HL-60/S4 treated with retinoic acid at 250 ng/mL for 4 days and 3 days (cell line): ENCODE data around the gene SFXN5.
"Not testable (repeated sequence)": the region's sequence is repeated elsewhere in the genome, so short reads cannot be mapped to it uniquely, and the experiment has no call there.

Source experiments
- in situ Hi-C: fragments of 300-500 bp; cut with MboI; formaldehyde crosslinking; loops from 2 replicates; pipeline ENCODE4 v1.7.0; 2022; ENCODE audit warnings: low sequenced_read_pairs

SFXN5 gene

DNA sequence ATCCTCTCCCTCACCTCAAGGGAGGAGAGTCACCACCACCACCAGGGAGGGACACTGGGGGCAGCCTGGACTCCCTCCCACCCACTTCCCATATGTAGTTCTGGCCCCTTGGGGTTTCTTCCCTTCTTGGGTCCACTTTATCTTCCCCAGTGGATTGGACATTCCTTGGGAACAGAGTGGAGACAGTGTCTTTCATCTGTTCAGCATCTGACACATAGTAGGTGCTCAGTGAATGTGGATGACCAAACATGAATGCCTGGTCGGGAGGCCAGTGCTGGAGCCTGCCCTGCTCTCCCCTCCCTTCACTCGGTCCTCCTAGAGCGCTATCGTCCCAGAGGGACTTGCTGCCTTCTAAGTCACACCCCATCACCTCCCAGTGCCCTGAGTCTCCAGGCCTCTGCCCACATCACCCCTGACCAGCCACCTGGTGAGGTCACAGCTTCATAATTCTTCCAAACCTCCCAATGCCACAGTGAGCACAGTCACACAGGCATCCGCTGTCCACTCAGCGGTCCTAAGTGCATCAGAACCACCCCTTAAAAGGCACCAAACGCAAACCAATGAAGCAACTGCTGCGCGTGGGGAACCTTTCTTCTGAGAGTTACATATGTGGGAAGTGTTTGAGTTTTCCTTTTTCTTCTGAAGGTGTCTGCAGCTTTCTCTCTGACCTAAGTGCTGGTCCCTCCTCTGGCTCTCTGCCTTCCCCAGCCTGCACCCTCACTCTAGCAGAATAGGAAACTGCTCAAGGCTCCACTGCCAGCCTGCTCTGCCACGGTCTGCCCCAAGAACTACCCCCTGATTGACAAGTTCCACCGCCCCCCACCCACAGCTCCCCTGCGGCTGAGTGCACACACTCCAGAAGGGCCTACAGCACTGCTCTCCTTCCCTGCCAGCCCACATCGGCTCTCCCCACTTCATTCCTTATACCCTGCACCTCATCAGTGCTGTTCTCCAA, 7.2 kb upstream of the SFXN5 start:
- in situ Hi-C loops, result no loop called here

DNA sequence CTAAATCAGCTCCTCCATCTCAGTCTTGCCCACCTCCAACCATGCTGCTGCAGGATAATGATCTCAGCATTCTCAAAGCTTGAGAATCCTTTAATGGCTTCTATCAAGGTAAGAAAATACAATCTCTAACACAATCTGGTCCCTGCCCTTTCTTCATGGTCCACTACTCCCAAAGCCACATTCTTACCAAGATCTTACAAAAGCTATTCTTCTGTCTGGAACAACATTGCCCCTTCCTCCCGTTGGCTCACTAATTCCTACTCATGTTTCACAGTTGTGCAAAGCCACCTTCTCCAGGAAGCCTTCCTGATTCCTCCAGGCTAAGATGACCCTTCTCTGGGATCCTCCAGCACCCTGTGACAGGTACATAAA, 5.9 kb upstream of the SFXN5 start:
- in situ Hi-C loops, result no loop called here

DNA sequence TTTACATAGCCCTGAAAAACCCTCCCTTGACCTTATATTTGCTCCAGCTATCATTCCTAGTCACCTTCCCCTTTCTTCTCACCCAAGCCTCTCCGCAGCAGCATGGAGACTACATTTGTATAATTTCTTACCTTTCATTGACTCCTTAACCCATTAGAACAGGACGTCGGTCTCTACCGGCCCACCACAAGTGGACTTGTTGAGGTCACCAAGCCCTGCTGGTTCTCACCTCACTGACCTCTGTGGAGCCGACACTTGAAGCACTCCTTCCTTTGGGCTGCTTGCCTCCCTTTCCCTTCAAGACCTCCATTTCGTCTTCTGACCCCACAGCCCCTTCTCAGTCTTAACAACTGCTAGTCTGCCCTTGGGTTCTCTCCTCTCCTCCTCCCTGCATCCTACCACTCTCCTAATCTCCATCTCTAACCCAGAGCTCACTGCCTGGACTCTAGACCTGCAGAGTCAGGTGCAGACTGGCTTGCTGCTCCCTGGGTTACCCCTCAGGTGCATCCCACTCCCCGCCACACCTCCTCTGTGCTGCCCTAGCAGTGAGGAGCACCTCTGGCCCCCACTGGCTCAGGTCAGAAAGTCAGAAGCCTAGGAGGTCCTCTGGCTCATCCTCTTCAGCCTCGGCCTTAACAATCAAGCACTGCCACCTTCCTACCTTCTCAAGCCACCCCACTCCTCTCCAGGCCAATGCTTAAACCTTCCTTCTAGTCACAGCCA, 5.3 kb upstream of the SFXN5 start:
- in situ Hi-C loops, result no loop called here

GRCh38 chr2:73075477-73076373, 4.2 kb upstream of the SFXN5 start:
- in situ Hi-C loops, result no loop called here

- in situ Hi-C loops, result no loop called here
Measured at GRCh38 chr2:73074110-73075069, 2.9 kb upstream of the SFXN5 start.

GRCh38 chr2:73072416-73072815, 904 bp upstream of the SFXN5 start:
- in situ Hi-C loops, result no loop called here

GRCh38 chr2:73072129-73072395, 550 bp upstream of the SFXN5 start:
- in situ Hi-C loops, result no loop called here

DNA sequence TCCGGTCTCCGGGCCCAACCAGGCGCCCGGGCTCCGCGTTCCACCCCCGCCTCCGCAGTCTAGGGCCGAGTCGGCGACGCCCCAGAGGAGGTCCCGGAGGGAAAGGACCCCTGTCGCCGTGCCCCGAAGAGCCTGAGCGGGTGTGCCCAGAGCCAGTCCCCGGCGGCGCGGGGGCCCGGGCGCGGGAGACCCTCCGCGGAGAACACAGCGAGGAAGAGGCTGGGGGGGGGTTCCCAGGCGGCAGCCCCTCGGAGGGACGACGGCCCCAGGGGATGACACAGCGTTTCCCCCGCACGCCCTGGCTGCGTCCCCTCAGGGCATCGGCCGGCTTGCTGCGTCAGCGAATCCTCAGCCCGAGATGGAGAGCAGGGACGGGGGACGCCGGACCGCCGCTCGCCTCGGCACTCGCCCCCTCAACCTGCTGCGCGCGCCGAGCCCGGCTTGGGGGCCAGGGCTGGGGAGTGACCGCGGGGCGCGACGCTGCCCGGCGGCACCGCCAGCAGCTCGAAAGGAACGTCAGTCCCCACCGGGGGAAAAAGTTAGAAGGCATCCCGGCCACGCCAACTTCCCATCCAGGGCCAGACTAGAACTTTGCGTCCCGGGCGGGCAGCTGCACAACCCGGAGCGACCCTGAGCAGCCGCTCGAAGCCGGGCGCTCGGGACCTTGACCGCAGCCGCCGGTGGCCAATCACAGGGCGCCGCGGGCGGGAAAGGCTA, 711 bp downstream of the SFXN5 start:
- in situ Hi-C loops, result no loop called here

DNA sequence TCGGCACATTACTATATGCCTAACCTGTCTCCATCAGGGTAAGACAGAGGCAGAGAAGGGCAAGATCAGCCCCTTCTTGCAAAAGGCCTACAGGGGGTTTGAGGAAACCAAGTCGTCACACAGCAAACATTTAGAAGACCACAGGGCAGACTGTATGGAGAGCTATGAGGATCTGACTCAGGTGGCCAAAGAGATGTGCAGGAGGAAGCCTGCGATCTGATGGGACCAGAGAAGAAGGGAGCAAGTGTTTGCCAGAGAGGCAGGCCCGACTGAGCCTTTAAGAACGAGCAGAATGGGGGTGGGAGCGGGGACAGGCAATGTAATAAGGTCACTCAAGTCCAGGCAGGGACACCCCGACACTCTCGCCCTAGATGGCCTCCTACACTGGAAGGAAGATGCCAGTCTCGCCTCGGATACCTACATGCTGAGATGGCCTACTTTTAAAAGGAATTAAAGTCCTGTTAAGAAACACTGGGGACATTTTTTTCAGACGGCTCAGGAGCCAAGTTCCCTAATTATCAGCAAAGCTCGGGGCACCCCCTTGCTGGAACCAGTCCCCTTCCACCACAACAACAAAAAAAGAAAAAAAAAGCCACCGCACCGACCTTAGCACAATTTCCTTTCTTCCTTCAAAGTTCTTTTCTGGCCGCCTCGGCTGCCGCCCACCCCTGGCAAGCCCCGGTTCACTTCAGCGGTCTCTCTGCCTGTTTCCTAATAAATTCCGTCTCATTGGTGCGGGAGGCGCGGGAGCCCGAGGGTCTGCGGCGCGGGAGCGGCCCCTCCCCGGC, 1.5 kb downstream of the SFXN5 start:
- in situ Hi-C loops, result no loop called here

DNA sequence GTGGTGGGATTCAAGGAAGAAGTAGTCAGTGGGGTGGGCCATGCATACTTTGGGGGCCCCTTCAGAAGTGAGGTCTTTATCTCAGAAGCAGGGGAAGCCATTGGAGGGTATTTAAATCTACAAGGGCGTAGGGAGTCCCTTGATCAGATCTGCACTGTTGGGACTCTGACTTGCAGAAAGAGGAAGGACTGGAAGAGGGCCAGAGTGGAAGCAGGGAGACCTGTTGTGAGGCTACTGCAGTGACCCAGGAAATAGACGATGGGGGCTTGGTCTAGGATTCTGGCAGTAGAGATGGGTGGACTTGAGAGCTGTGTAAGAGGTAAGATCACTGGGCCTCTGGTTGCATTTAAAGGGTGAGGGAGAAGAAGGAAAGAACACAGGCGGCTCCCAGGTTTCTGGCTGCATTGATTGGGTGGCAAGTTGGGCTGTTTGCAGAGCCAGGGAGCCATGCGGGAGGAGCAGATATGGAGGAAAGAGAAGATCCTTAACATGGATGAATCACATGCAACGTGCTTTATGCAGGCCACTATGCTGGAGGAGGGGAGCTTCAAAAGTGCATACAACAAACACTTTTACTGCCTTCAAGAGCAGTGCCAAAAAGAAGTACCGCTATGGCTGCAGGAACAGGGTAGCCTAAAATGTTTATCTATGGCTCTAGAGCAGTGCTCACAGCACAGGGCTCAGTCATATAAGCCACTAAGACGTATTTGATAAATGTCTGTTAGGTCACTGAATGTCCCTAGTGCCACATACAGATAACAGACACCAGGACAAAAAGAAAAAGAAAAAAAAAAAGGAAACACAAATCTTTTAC, 2.3 kb downstream of the SFXN5 start:
- in situ Hi-C loops, result no loop called here

DNA sequence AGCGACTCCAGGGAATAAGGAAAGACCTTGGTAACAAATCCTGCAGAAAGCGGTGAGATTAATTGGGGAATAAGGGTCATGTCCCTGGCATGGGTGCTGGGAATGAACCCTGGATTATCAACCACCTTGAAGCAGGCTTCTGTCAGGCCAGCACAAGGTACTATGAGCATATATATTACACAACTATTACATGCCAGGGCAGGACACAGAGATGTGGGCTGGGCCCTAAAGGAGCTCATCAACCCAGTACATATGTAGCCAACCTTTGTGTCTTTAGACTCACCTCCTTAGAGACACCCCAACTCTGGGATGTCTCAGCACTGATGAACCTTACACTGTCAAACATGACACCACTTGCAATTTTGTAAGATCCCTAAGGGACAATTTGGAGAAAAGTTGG, 3.4 kb downstream of the SFXN5 start:
- in situ Hi-C loops, result no loop called here

GRCh38 chr2:73067043-73067442, 4.5 kb downstream of the SFXN5 start:
- in situ Hi-C loops, result no loop called here

DNA sequence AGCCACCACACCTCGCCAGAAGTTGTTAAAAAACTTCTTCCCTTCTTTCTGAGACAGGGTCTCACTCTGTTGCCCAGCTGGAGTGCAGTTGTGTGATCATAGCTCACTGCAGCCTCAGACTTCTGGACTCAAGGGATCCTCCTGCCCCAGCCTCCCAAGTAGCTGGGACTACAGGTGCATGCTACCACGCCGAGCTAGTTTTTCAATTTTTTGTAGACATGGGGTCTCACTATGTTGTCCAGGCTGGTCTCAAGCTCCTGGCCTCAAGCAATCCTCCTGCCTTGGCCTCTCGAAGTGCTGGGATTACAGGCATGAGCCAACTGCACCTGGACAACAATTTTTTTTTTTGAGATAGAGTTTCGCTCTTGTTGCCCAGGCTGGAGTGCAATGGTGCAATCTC, 6.4 kb downstream of the SFXN5 start:
- in situ Hi-C loops, result not testable (repeated sequence)

- in situ Hi-C loops, result no loop called here
Measured at GRCh38 chr2:73063909-73064875, 7.3 kb downstream of the SFXN5 start.

DNA sequence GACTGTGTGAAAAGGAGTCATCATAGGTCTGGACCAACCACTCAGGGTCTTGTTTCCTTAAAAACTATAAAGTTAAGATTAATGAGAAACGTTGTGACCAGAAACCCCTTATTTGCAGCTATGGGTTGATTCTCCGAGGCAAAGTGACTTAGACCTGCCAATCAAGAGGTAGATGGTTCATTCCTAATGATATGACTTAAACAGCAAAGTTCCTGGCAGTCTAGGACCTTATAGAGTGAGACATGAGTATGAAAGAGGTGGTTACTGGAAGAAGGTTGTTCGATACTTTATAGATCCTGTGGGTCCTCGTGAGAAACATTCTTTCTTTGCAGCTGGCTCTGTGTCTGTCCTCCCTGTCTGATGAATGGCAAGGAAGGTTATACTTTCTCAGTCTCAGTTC, 8.0 kb downstream of the SFXN5 start:
- in situ Hi-C loops, result no loop called here

GRCh38 chr2:73059106-73059505, 12.4 kb downstream of the SFXN5 start:
- in situ Hi-C loops, result no loop called here

GRCh38 chr2:73054980-73055379, 16.5 kb downstream of the SFXN5 start:
- in situ Hi-C loops, result no loop called here
